HG03442 (cell line): ENCODE results near the gene TMC5.
"Not testable (repeated sequence)": the region's sequence is repeated elsewhere in the genome, so short reads cannot be mapped to it uniquely, and the experiment has no call there.

Experiments used
- ATAC-seq: cut with Tn5 transposase; IDR thresholded peaks from one replicate; pipeline ENCODE4 v1.9.1; 2021; ENCODE audit warnings: mild to moderate bottlenecking, moderate library complexity; ENCODE audit not compliant: unreplicated experiment

Gene TMC5, protein sequence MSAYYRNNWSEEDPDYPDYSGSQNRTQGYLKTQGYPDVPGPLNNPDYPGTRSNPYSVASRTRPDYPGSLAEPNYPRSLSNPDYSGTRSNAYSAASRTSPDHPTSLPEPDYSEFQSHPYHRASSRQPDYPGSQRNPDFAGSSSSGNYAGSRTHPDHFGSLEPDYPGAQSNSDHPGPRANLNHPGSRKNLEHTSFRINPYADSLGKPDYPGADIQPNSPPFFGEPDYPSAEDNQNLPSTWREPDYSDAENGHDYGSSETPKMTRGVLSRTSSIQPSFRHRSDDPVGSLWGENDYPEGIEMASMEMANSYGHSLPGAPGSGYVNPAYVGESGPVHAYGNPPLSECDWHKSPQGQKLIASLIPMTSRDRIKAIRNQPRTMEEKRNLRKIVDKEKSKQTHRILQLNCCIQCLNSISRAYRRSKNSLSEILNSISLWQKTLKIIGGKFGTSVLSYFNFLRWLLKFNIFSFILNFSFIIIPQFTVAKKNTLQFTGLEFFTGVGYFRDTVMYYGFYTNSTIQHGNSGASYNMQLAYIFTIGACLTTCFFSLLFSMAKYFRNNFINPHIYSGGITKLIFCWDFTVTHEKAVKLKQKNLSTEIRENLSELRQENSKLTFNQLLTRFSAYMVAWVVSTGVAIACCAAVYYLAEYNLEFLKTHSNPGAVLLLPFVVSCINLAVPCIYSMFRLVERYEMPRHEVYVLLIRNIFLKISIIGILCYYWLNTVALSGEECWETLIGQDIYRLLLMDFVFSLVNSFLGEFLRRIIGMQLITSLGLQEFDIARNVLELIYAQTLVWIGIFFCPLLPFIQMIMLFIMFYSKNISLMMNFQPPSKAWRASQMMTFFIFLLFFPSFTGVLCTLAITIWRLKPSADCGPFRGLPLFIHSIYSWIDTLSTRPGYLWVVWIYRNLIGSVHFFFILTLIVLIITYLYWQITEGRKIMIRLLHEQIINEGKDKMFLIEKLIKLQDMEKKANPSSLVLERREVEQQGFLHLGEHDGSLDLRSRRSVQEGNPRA

GRCh38 chr16:19417640-19418039 lies at the start of gene TMC5:
TMC5 (plus strand) TSS chr16:19417883; CDS start chr16:19440039, 22,156 bp downstream.
- ATAC-seq: no peak

DNA sequence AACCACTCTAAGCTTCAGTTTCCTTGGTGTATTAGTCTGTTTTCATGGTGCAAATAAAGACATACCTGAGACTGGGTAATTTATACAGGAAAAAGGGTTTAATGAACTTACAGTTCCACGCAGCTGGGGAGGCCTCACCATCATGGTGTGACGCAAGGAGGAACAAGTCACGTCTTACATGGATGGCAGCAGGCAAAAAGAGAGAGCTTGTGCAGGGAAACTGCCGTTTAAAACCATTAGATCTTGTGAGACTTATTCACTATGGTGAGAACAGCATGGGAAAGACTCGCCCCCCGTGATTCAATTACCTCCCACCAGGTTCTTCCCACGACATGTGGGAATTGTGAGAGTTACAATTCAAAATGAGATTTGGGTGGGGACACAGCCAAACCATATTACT lies 45.1 kb upstream of the TMC5 start:
- not testable (repeated sequence) for ATAC-seq

DNA sequence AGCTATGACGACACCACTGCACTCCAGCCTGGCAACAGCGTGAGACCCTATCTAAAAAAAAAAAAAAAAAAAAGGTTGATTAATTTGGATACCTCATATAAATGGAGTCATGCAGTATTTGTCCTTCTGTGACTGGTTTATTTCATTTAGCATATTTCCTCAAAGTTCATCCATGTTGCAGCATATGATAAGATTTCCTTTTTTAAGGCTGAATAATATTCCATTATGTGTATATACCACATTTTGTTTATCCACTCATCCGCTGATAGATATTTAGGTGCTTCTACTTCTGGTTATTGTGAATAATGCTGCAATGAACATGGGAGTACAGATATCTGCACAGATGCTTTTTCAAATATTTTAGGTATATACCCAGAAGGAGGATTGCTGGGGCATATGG lies 43.3 kb upstream of the TMC5 start:
- no peak for ATAC-seq

- no peak for ATAC-seq
Observed at GRCh38 chr16:19375561-19376158, 42.0 kb upstream of the TMC5 start.

GRCh38 chr16:19377864-19378263 lies 39.8 kb upstream of the TMC5 start:
- no peak for ATAC-seq

- no peak for ATAC-seq
Observed at GRCh38 chr16:19378511-19378910, 39.2 kb upstream of the TMC5 start.

- no peak for ATAC-seq
Observed at GRCh38 chr16:19379838-19380237, 37.8 kb upstream of the TMC5 start.

- no peak for ATAC-seq
Observed at GRCh38 chr16:19380328-19380727, 37.4 kb upstream of the TMC5 start.

- ATAC-seq: no peak
Observed at GRCh38 chr16:19382084-19382801, 35.4 kb upstream of the TMC5 start.

- no peak for ATAC-seq
Observed at GRCh38 chr16:19382887-19383816, 34.5 kb upstream of the TMC5 start.

GRCh38 chr16:19384656-19385055 lies 33.0 kb upstream of the TMC5 start:
- no peak for ATAC-seq

DNA sequence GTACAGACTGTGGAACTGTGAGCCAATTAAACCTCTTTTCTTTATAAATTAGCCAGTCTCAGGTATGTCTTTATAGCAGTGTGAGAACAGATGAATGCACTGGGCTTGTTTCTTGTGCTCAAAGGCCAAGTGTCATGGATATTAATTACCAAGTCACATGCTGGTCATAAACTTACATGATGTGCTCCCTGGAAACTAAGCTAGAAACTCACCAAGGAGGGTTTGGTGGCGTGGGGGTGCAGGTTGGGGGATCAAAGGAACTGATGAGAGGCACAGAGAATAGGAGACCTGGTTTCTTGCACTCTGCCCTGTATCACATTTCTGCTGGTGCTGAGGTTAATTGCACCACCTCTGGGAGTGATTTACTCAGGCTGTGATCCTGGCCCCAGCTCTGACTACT lies 31.2 kb upstream of the TMC5 start:
- ATAC-seq: no peak

DNA sequence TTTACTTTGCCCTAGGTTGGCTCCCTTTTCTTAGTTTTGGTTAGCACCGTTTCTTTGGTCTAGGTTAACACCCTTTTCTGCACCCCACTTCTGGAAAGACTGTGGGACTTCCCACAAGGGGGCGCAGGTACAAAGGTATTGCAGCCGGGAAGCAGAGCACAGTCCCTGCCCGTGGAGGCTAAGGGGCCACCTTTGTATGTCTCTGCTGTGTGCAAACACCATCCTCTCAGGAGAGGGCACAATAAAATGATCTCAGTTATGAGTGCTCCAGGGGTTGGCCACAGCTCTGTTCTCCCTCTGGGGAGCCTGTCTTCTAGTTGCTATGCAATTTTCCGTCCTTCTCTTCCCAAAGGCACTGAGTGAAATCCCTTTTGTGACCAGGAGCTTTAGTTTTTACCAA lies 28.4 kb upstream of the TMC5 start:
- no peak for ATAC-seq

- not testable (repeated sequence) for ATAC-seq
Observed at GRCh38 chr16:19391185-19391776, 26.4 kb upstream of the TMC5 start.

- ATAC-seq: no peak
Observed at GRCh38 chr16:19392352-19392751, 25.3 kb upstream of the TMC5 start.

- no peak for ATAC-seq
Observed at GRCh38 chr16:19393226-19394111, 24.2 kb upstream of the TMC5 start.

DNA sequence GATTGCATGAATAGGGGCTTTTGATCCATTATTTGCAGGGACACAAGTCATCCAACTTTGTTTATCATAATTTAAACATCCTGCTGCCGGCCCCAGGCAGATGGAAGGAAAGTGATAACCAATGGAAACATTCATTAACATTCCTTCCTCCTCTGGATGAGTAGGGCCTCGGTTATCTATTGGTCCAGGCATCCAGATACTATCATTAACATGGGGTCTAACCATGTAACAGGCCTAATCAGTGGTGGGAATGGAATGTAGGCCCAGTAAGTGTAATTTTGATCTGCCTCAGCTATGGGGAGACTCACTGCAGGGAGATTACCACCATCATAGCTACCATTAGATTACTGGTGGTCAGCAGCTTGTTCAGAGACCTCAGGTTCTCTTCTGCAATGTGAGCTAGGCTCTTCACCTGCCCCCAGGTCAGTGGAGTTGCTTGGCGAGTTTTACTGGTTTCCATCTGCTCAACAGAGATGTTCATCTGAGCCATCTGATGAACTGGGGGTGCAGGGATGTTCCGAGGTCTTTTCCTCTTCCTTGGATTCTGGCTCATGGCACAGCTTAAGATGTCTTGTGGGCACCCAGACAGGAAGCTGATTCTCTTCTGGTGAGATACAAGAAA lies 21.9 kb upstream of the TMC5 start:
- not testable (repeated sequence) for ATAC-seq

GRCh38 chr16:19396555-19397011 lies 21.1 kb upstream of the TMC5 start:
- no peak for ATAC-seq
